DLD1 (cell line): ENCODE data around the gene HIVEP1.
"Not testable (repeated sequence)": the region's sequence is repeated elsewhere in the genome, so short reads cannot be mapped to it uniquely, and the experiment has no call there.

Experiments used
- in situ Hi-C: cut with HindIII; loops from 2 replicates; pipeline ENCODE4 v1.10.0; 2017; ENCODE audit warnings: low sequenced_read_pairs

HIVEP1 gene

DNA sequence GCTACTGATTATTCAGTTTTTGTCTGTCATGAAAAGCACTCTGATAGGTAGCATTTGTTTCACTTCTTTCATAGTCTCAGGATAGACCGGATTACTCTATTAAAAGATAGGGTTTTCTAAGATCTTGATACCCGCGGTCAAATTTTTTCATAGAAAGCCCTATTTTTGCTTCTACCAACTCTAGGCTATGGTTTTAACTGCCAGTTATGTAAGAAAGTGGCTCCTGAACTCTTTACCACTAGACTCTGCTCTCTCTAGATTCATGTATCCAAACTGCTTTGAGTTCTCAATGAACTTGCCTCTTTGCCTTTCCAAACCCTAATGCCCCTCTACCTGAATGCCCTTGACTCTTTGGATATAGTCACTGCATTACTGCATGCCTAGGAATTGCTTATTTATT is 70.3 kb downstream of the HIVEP1 start:
- in situ Hi-C loops, result no loop called here

DNA sequence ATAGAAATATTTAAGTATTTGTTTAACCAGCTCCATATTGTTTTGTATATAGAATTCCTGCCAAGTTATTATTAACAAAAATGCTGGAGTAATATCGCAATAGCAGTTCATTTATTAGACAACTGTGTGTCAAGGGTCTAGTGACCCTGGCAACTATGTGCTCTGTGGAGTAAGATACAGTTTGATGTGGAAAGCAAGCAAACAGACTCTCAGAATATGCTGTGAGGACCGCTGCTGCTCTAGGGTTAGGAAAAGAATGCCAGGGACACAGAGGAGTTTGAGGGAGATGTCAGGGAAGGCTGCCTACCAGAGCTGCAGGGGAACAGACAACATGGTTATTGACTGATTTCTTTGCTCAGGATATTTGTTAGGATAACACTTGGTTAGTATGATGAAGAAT is 71.2 kb downstream of the HIVEP1 start:
- in situ Hi-C loops, result no loop called here

DNA sequence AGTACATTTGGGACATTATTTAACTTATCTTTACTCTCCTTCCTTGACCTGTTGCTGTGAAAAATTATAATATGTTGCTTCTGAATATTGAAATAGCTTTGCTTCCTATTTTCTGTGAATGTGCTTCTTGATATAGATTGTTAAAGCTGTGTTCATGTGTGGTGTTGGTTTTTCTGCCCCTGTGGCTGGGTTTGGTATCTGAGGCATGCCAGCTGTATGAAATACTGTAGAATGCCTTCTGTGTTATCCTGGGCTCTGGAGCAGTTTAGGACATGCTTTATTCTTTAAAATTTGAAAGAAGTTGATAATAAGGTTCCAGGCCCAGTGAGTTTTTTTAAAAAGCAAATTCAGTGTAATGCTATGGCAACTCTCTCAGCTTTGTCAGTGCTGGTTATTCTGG is 71.7 kb downstream of the HIVEP1 start:
- in situ Hi-C loops, result no loop called here

DNA sequence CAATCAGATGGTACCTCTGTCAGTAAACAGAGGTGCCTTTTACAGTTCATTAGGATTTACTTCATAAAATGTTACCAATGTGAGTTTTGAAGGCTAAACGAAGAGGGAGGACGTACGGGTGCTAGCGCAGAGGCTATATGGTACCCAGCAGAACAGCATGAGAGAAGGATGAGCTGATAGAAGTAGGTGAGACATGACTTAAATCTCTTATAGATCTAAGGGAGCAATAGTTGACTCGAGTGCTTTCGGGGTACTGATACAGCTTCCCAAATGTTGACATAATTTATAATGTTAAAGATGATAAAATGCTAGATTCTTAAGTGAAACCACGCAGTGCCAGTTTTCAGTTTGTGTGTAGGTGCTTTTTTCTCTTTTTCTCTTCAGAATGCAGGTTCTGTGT is 72.6 kb downstream of the HIVEP1 start:
- in situ Hi-C loops, result no loop called here

DNA sequence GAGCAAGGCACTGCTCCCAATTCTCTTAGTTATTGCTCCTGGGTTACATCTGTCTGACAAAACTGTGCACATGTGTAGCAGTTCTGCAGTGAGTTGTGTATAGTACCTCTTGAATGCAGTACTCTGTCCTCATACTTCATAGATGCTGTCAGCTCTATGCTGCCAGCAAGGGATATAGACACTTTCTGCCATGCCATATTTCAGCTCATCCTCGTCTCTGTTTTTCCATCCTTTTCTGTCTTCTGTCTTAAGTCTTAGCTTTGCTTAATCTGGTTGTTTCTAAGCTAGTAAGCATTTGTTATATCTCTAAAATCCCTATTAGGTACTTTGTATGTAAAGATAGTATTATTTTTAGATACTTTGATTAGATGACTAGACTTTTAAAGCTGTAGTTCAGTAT is 76.4 kb downstream of the HIVEP1 start:
- in situ Hi-C loops, result no loop called here

DNA sequence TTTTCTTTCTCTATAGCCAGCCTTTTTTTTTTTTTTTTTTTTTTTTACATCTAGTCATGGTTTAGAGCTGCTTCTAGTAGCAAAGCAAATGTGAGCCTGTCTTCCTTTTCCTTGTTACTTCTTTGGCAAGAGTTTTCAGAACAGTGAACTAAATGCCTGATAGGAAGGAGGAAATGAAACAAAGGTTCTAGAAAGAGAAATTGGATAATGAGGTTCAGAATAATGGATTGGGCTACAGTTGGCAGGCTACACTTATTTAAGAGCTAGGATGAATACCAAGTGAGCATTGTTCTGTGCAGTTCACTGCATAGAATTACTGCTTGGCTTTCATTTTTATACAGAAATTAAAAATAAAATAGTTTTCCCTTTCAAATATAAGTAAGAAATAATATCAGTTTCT is 78.6 kb downstream of the HIVEP1 start:
- in situ Hi-C loops, result no loop called here

DNA sequence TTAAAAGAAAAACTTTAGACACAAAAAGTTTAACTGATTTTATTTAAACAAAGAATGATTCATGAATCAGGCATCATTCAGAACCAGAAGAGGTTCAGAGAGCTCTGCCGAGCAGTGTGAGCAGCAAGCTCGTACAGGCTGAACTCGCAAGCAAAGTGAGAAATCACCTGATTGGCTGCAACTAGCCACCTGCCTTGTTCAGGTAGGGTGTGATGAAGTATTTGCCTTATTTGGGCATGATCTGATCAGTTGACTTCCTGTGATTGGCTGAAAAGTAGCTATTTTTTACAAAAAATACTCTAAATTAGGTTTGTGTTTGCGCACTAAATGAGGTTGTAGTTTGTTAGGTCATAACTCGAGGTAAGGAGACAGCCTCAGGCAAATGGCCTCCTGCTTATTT is 80.7 kb downstream of the HIVEP1 start:
- in situ Hi-C loops, result no loop called here

DNA sequence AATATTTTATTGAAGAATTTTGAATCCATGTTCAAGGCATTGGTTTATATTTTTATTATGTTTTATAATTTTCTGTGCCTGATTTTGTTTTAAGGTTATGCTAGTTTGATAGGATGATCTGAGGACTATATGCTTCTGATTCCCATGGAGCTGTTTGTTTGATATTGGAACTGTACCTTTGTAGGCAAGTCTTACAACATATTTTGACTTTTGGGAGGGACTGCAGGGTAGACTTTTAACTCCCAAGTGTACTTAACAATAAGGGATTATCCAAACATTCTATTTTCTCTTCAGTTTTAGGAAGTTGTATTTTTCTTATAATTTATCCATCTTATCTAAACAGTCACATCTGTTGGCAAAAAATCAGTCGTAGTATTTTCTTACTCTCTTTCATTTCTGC is 82.6 kb downstream of the HIVEP1 start:
- in situ Hi-C loops, result no loop called here

DNA sequence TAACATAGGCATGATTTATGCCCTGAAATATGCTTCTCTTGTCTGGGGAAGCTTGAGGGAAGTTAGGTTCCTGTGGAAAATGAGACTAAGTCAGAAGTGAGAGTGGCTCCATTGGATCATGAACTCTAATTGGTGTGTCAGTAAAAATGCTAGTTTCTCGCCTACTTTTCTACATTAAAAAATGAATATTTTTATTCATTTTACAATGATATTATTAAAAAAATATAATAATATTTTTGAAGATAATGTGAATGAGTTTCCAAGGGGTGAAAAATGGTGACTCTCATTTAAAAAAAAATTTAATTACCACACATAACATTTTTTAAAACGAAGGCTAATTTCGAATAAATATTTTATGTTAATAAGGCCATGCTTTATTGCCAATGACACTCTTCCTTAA is 84.2 kb downstream of the HIVEP1 start:
- in situ Hi-C loops, result no loop called here

DNA sequence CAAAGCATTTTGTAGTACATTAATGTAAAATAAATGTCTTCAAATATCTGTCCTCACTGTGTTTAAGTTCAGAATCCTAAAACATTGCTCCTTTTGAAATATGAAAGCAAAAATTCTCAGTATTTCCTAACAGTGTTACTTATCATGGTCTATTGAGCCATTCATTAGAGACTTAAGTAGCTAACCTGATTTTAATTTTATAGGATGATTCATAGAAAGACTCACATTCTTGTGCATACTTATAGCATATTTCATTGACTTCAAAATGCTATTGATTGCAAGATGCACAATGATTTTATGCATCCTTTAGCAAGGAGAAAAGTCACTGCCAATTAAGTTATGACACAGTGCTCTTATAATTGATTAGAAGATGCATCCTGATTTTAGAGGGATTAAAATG is 85.7 kb downstream of the HIVEP1 start:
- in situ Hi-C loops, result no loop called here

DNA sequence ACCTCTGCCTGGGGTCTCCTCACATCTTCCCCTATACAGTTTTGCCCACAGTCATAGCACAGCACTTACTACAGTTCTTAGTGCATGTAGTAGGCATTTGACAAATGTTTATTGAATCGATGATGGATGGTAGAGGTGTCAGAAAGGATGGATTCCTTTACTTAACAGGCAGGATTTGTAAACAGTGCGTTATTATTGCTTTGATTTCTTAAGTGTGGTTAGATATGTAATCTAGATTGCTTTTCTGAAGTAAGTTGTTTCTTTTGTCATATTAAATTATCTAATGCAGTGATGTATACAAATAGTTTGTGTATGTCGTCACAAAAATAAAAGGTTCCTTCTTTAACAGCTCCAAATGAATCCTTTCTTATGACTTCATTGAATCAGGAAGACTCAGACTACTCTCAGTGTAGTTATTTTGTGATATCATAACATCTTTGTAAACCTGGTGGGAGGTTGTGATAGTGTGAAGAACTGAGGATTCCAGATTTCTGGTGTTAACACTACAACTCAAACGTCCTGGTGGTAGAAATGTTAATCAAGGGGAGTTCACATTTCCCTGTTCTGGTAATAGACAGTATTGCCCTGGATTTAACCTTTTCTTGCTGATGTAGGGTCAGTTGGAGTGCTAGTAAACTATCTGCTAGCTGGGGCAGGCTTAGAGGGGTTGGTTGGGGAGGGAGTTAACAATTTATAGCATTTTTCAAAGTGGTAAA is 87.7 kb downstream of the HIVEP1 start:
- in situ Hi-C loops, result no loop called here

DNA sequence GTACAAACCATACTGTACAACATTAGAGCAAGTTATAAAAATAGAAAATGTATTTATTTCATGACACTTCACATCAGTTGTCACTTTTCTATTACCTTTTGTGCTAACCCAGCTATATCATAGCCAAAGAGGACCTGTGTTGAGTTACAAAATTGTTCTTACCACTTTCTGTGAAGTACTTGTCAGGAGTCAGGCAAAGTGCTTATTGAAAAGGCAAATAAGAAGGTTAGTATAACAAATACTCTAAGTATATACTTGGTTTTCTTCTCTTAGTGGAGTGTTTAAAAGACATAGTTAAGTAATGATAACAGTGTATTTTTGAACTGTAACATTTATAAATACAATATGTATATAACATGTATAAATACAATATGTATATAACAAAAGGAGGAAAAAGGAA is 88.9 kb downstream of the HIVEP1 start:
- in situ Hi-C loops, result no loop called here

DNA sequence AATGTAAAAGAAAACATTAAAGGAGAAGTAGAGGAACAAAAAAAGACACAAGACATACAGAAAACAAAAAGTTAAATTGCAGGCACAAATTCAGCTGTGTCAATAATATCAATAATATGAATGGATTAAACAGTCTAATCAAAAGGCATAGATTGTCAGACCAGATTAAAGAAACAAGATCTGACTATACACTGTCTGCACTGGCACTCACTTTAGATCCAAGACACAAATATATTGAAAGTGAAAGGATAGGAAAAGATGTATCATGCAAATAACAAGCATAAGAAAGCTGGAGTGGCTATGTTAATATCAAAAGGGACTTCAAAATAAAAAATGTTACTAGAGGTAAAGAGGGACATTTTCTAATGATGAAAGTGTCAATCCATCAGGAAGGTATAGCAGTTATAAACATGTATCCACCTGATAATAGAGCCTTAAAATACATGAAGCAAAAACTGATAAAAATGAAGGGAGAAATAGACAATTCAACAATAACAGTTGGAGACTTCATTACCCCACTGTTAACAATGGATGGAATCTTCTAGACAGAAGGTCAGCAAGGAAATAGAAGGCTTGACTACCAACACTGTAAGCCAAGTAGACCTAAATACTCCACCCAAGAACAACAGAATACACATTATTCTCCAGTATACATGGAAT is 89.7 kb downstream of the HIVEP1 start:
- in situ Hi-C loops, result no loop called here

DNA sequence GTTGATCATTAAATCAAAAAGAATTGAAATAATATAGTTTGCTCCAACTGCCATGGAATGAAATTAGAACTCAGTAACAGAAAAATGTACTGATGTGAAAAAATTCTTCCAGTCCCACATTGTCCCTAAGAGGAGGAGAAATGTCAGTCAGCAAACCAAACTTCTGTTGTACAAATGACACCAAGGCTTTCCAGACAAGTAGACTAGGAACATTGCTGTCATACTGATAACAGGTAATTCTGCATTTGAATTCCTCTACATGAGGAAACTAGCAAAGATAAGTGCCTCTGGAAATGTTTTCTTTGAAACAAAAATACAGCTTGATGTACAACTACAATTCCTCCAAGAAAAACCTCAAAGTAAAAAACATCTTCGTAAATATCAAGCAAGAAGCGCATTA is 90.2 kb downstream of the HIVEP1 start:
- in situ Hi-C loops, result no loop called here

DNA sequence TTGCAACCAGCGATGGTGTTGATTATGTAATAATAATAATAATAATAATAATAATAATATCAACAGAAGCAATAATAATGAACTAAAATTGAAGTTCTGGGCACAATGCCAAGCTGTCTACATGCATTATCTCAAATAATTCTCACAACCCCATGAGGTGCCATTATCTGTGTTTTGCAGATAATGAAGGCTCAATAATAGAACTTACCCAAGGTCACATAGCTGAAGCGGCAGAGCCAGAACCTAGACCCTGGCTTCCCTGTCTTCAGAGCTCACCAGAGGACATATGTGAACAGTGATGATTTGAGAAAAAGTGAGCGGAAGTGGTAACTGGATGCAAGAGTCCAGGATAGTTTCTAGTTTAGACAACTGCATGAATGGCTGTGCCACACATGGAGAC is 91.0 kb downstream of the HIVEP1 start:
- in situ Hi-C loops, result no loop called here

DNA sequence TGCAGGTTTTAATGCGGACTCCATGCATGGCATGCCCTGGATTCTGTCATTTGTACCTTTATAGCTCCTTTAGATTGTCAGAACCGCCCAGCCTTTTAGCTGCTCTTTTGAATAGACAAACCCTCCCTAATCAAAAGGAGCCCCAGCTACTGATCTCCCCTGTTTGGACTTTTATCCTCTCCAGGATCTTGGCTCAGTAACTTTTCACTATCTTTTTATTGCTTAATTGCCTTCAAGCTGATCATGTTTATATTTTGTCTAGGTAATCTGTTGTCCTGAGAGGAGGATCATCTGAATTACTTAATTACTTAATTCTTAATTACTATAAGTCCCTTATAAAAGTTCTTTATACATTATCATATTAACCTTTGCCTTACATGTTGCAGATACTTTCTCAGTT is 93.2 kb downstream of the HIVEP1 start:
- in situ Hi-C loops, result no loop called here

DNA sequence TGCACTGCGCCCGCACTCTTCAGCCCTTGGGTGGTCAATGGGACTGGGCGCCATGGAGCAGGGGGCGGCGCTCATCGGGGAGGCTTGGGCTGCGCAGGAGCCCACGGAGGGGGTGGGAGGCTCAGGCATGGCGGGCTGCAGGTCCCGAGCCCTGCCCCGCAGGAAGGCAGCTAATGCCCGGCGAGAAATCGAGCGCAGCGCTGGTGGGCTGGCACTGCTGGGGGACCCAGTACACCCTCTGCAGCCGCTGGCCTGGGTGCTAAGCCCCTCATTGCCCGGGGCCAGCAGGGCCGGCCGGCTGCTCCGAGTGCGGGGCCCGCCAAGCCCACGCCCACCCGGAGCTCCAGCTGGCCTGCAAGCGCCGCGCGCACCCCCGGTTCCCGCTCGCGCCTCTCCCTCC is 96.3 kb downstream of the HIVEP1 start:
- in situ Hi-C loops, result not testable (repeated sequence)

DNA sequence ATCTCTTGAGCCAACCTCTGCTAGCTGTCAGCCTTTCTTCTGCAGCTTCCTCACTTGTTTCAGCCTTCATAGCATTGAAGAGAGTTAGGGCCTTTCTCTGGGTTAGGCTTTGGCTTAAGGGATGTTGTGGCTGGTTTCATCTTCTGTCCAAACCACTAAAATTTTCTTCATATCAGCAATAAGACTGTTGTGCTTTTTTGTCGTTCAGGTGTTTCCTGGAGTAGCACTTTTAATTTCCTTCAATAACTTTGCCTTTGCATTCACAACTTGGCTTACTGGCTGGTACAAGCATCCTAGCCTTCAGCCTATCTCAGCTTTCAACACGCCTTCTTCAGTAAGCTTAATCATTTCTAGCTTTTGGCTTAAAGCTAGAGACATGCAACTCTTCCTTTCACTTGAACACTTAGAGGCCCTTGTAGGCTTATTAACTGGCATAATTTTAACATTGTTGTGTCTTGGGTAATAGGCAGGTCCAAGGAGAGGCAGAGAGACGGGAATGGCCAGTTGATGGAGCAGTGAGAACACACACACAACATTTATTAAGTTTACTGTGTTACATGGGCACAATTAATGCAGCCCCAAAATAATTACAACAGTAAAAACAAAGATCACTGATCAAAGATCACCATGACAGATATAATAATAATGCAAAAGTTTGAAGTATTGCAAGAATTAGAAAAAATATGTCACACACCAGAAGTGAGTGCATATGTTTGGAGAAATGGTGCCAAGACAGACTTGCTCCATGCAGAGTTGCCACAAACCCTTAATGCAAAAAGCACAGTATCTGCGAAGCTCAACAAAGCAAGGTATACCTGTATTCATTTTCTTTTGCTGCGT is 98.6 kb downstream of the HIVEP1 start:
- in situ Hi-C loops, result no loop called here

DNA sequence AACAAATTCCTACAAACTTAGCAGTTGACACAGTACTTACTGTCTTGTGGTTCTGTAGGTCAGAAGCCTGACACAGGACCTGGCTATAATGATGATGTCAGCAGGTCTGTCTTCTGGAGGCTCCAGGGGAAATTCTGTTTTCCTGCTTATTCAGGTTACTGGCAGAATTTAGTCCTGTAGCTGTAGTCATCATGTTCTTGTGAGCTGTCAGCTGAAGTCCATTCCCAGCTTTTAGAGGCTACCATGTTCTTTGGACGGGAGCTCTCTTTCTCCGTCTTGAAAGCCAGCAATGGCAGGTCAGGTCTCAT is 99.2 kb downstream of the HIVEP1 start:
- in situ Hi-C loops, result no loop called here

DNA sequence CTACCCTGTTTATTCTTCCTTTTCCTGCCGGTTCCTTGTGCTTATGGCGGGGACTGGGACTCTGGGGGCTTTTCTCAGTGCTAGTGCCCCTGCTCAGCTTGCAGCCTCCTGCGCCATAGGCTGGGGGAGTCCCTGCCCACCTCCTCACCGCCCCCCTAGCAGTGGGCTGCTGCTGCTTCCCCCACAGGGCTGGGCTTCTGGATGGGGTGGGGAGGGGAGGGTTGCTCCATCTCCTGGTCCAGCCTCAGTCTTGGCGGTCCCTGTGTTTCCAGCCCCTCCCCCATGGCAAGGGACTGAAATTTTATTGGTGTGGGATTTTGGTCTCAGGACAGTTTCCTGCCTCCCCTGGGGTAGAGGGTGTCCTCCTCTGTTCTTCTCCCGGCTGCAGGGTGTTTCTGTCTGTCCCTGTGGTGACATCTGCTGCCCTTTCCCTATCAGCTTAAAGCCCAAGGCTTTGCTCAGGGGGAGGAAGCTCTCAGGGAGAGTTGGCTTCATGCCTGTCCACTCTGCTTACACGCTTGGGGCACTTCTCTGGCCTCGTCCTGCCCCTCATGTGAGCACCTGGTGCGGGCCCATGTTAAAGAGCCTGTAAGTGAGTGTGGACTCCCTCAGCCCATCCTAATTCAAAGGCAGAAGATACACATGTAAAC is 100.6 kb downstream of the HIVEP1 start:
- in situ Hi-C loops, result no loop called here

DNA sequence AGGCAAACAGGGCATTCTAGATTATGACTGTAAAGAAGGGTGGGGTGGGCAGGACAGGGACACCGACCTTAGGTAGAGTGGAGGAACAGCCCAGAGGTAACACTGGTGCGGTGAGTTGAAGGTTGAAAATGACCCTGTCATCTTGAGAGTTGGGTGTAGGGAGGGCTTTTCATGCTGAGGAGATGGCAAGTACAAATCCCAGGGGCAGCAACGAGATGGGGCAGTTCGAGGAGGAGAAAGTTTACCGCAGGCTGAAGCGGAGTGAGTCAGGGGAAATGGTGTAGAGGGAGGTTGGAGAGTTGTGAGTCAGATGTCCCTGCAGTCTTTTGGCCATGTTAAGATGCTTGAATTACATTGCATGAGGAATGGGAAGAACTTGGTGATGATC is 101.1 kb downstream of the HIVEP1 start:
- in situ Hi-C loops, result no loop called here

DNA sequence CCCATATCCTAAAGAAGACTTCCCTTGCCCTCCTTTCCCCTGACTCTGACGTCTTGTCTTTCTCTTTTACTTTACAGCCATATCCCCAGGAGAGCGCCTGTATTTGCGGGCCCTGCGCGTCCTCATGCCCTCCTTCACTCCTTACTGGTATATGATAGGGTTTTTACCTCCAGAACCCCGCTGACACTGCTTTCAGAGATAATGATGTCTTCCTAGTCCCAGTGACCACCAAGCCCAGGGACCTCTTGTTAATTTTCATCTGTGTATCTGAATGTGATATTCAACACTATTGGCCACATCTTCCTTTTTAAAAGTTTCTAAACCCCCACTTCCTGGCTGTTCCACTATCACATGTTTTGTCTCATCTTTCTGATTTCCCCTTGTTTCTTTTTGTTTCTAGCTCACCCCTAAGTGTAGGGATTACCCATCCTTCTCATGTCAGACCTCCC is 102.0 kb downstream of the HIVEP1 start:
- in situ Hi-C loops, result no loop called here
